ENCODE results near the gene SPEN. TPM values are rescaled to one million over a fixed set of nuclear protein-coding genes. Genes with fewer than 3 reads are reported as not detected.
"Not testable (repeated sequence)": the region's sequence is repeated elsewhere in the genome, so short reads cannot be mapped to it uniquely, and the experiment has no call there.

Gene SPEN, protein sequence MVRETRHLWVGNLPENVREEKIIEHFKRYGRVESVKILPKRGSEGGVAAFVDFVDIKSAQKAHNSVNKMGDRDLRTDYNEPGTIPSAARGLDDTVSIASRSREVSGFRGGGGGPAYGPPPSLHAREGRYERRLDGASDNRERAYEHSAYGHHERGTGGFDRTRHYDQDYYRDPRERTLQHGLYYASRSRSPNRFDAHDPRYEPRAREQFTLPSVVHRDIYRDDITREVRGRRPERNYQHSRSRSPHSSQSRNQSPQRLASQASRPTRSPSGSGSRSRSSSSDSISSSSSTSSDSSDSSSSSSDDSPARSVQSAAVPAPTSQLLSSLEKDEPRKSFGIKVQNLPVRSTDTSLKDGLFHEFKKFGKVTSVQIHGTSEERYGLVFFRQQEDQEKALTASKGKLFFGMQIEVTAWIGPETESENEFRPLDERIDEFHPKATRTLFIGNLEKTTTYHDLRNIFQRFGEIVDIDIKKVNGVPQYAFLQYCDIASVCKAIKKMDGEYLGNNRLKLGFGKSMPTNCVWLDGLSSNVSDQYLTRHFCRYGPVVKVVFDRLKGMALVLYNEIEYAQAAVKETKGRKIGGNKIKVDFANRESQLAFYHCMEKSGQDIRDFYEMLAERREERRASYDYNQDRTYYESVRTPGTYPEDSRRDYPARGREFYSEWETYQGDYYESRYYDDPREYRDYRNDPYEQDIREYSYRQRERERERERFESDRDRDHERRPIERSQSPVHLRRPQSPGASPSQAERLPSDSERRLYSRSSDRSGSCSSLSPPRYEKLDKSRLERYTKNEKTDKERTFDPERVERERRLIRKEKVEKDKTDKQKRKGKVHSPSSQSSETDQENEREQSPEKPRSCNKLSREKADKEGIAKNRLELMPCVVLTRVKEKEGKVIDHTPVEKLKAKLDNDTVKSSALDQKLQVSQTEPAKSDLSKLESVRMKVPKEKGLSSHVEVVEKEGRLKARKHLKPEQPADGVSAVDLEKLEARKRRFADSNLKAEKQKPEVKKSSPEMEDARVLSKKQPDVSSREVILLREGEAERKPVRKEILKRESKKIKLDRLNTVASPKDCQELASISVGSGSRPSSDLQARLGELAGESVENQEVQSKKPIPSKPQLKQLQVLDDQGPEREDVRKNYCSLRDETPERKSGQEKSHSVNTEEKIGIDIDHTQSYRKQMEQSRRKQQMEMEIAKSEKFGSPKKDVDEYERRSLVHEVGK (N-terminal part only)
- 37.2 TPM for polyA plus RNA-seq (2013, experiment 1 of 2)
- polyA plus RNA-seq (2013, experiment 2 of 2) = 28.1 TPM

DNA sequence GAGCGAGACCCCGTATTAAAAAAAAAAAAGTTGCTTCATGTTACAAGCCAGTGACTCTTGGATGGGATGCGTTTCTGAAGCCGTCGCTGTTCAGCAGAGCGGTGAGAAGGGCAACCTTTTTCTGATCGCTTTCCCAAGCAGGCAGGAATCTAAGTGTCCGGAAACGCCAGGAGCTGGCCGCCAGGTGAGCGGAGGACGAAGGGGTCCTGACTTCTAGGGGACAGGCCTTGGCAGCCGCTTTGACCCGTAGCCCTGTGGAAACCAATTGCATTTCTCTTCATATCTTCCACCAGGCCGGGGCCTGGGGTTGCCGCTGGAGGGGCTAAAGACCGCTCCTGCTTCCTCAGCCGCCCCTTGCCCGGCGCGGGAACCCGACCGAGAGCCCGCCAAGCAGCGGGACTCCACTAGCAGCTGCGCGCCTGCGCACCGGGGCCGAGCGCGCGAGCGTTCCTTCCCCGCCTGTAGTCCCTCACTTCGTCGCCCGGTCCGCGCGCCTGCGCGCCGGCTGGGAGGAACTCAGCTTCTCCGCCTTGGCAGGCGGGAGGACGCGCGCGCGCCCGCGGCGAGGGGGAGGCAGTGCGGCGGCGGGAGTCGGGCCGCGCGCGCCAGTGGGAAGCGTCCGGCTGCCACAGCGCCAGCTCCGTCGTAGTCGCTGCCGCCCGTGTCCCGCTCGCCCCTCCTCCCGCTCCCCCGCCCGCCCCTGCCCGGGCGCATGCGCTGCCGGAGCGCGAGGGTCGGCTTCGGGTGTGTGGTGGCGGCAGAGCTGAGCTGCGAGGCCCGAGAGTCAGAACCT, at the start of gene SPEN:
SPEN (plus strand) TSS at position 608 of the 793 bp plus-strand sequence. CDS start 361 bp downstream, outside the sequence.
- Histone ChIP-seq H3K4me1 (ENCODE audit: control insufficient read depth, insufficient read depth, low read length, poor library complexity, severe bottlenecking) (peaks cover 13% of the 10 kb centered on the region), H3K36me3 (ENCODE audit: control insufficient read depth, insufficient read depth, low read length) (no peaks in the 10 kb centered on the region), H3K9me3 (ENCODE audit: control insufficient read depth, low read length) (no peaks in the 10 kb centered on the region), H3K4me3 (ENCODE audit: extremely low read depth, insufficient read depth, low read length, poor library complexity, severe bottlenecking) (peak within 1 kb of the TSS; percentile 95), H3K27ac (ENCODE audit: low read depth, low read length, severe bottlenecking) (peak within 1 kb of the TSS; percentile 99)
- 3% methylated on average over 51 to 66 of the region's 86 CpGs for WGBS, 2 experiments (ENCODE audit: insufficient coverage in 2 of 2)

DNA sequence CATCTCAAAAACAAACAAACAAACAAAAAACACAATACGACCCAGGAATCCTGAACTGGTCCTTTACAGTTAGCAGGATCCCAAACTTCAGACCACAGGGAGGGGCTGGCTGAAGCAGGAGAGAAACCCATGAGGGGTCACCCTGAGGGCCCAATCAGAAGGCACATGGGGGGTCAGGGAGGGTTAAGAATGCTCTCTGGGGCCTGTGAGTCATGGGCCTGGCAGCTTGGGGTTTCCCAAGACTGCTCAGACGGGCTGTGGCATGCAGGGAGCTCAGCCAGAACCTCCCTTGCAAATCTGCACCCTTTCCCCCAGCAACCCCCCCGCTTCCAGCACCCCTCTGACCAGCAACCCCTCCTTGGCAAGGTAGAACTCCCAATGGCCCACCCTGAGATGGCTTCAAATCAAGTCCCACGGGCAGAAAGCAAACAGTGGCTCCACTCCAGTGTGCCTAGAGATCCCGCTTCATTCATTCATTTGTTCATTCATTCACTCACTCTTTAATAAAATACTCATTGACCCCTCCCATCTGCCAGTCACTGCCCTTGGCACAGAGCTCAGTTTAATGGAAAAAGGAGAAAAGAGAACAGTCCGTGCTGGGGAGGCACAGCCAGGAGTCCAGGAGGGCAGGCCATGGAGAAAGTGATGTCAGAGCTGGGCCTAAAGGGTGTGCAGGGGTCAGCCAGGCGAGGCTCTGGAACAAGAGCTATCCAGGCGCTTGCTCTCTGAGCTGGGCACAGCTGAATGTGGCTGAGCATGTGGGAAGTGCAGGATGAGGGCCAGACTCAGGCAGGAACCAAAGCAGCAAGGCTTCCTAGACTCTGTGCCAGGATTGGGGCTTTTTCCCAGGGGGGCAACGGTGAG, 48.3 kb upstream of the SPEN start:
- H3K27ac ChIP-seq (ENCODE audit: low read depth, low read length, severe bottlenecking) = peak overlapping the region; percentile 87
- peaks cover 51% of the 10 kb centered on the region for H3K4me1 ChIP-seq (ENCODE audit: control insufficient read depth, insufficient read depth, low read length, poor library complexity, severe bottlenecking)
- H3K9me3 ChIP-seq (ENCODE audit: control insufficient read depth, low read length) = no peaks in the 10 kb centered on the region
- WGBS, 2 experiments (ENCODE audit: insufficient coverage in 2 of 2) = 78 to 80% methylated on average over 6 to 8 of the region's 9 CpGs
- H3K36me3 ChIP-seq (ENCODE audit: control insufficient read depth, insufficient read depth, low read length) = no peaks in the 10 kb centered on the region
- H3K4me3 ChIP-seq (ENCODE audit: extremely low read depth, insufficient read depth, low read length, poor library complexity, severe bottlenecking) = no peak overlapping the region

DNA sequence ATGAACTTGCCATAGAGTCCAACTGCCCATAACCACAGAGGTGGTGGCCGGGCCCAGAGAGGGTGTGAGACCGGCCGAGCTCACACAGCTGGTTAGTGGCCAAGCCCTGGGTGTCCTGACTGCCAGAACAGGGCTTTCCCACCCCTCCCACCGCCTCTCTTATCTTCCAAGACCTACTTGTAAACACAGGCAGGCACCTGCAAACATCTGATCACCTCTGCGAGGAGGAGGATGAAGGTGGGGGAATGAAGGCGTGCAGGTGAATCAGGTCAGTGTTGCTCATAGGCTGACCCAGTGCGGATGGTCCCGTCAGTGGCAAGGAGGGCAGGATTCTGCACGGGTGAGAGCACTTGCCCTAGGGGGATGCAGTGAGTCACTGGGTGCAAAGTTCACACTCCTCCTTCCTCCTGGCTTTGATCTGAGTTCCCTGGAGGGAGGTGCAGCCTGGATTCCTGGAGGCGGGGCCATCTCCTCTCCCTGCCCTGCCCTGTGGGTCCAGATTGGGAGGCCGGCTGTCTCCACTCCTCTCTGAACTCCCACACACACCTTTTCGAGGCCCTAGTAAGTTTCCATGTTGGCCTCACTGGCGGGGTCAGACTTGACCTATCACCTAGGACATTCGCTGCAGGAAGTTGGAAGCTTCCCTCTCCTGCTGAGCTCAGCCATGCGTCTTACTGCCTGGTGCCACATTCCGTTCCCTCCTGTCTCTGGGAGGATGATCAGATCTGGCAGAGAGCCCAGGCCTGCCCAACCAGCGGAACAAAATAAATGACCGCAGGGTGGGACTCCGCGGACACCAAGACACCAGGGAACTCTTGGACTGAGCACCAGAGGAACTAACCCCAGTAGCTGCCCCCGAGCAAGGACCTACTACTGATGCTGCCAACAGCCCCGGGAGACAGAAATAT, 47.3 kb upstream of the SPEN start:
- WGBS, 2 experiments (ENCODE audit: insufficient coverage in 2 of 2) = 43 to 44% methylated on average over 13 to 19 of the region's 22 CpGs
- Histone ChIP-seq H3K36me3 (ENCODE audit: control insufficient read depth, insufficient read depth, low read length) (no peaks in the 10 kb centered on the region), H3K9me3 (ENCODE audit: control insufficient read depth, low read length) (no peaks in the 10 kb centered on the region), H3K4me1 (ENCODE audit: control insufficient read depth, insufficient read depth, low read length, poor library complexity, severe bottlenecking) (peaks cover 49% of the 10 kb centered on the region), H3K4me3 (ENCODE audit: extremely low read depth, insufficient read depth, low read length, poor library complexity, severe bottlenecking) (no peak overlapping the region), H3K27ac (ENCODE audit: low read depth, low read length, severe bottlenecking) (peak overlapping the region; percentile 87)

DNA sequence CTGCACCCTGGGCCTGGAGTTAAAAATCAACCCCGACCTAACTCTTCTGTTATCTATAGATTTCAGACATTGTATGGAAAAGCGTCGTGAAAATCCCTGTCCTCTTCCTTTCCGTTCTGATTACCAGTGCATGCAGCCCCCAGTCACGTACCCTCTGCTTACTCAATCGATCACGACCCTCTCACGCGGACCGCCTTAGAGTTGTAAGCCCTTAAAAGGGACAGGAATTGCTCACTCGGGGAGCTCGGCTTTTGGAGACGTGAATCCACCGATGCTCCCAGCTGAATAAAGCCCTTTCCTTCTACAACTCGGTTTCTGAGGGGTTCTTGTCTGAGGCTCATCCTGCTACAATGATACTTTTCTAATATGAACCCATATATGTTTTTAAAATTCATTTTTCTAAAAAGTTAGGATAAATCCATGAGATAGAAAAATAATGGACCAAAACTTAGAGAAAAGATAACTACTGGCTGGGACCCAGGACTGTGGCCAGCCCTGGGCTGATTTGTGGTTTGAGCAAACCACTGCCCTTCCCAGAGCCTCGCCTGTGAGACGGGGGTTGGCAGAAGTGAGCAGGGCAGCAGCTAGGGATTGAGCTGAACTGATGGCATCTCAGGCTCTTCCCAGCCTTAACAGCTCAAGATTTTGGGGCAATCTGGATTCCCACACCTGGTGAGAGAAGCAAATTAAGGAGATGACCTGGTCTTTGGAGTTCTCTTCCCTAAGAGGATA, 45.1 kb upstream of the SPEN start:
- H3K36me3 ChIP-seq (ENCODE audit: control insufficient read depth, insufficient read depth, low read length) = no peaks in the 10 kb centered on the region
- H3K27ac ChIP-seq (ENCODE audit: low read depth, low read length, severe bottlenecking) = no peak overlapping the region
- no peak overlapping the region for H3K4me3 ChIP-seq (ENCODE audit: extremely low read depth, insufficient read depth, low read length, poor library complexity, severe bottlenecking)
- H3K4me1 ChIP-seq (ENCODE audit: control insufficient read depth, insufficient read depth, low read length, poor library complexity, severe bottlenecking) = peaks cover 36% of the 10 kb centered on the region
- no peaks in the 10 kb centered on the region for H3K9me3 ChIP-seq (ENCODE audit: control insufficient read depth, low read length)
- 86 to 87% methylated on average over 12 to 14 of the region's 17 CpGs for WGBS, 2 experiments (ENCODE audit: insufficient coverage in 2 of 2)

DNA sequence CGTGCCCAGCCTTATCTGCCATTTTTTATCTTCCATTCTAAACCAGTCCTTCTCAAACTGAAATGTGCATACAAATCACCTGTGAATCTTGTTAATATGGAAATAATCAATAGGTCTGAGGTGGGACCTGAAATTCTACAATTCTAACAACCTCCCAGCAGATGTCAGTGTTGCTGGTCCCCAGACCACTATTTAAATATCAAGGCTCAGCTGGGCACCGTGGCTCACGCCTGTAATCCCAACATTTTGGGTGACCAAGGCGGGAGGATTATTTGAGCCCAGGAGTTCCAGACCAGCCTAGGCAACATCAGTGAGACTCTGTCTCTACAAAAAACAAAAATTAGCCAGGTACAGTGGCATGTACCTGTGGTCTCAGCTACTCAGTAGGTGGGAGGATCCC, 44.1 kb upstream of the SPEN start:
- no peak overlapping the region for H3K27ac ChIP-seq (ENCODE audit: low read depth, low read length, severe bottlenecking)
- no peaks in the 10 kb centered on the region for H3K9me3 ChIP-seq (ENCODE audit: control insufficient read depth, low read length)
- peaks cover 32% of the 10 kb centered on the region for H3K4me1 ChIP-seq (ENCODE audit: control insufficient read depth, insufficient read depth, low read length, poor library complexity, severe bottlenecking)
- H3K4me3 ChIP-seq (ENCODE audit: extremely low read depth, insufficient read depth, low read length, poor library complexity, severe bottlenecking) = no peak overlapping the region
- no peaks in the 10 kb centered on the region for H3K36me3 ChIP-seq (ENCODE audit: control insufficient read depth, insufficient read depth, low read length)
- WGBS, 2 experiments (ENCODE audit: insufficient coverage in 2 of 2) = 20 to 37% methylated on average over 2 to 4 of the region's 4 CpGs

DNA sequence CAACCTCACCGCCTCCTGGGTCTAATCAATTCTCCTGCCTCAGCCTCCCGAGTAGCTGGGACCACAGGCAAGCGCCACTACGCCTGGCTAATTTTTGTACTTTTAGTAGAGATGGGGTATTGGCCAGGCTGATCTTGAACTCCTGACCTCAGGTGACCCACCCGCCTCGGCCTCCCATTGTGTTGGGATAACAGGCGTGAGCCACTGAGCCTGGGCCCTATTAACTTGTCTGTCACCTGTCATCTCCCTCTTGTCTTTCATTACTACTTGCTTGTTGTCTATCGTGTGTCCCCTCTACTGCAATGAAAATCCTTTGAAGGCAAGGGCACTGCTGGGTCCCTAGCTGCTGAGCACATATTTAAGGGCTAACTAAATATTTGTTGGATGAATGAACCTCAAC, 43.4 kb upstream of the SPEN start:
- WGBS, 2 experiments (ENCODE audit: insufficient coverage in 2 of 2) = 79 to 81% methylated on average over 5 to 7 of the region's 8 CpGs
- Histone ChIP-seq H3K9me3 (ENCODE audit: control insufficient read depth, low read length) (no peaks in the 10 kb centered on the region), H3K4me1 (ENCODE audit: control insufficient read depth, insufficient read depth, low read length, poor library complexity, severe bottlenecking) (peaks cover 28% of the 10 kb centered on the region), H3K27ac (ENCODE audit: low read depth, low read length, severe bottlenecking) (no peak overlapping the region), H3K36me3 (ENCODE audit: control insufficient read depth, insufficient read depth, low read length) (no peaks in the 10 kb centered on the region), H3K4me3 (ENCODE audit: extremely low read depth, insufficient read depth, low read length, poor library complexity, severe bottlenecking) (no peak overlapping the region)

DNA sequence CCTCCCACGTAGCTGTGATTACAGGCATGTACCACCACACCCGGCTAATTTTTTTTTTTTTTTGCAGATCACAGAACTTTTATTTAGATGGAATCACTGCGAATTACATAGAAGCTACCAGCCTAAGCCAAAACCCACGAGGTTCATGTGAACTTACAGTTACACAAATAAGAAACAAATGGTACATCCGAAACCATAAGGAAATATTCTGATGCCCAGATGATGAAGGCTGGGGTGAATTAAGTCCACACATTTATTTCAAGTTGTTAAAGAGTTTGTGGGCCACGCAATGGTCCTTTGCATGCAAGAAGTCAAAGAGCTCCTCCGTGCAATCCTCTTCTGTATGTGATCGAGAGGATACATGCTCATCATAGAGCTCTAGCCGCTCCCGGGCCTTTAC, 40.4 kb upstream of the SPEN start:
- Histone ChIP-seq H3K9me3 (ENCODE audit: control insufficient read depth, low read length) (no peaks in the 10 kb centered on the region), H3K27ac (ENCODE audit: low read depth, low read length, severe bottlenecking) (no peak overlapping the region), H3K4me1 (ENCODE audit: control insufficient read depth, insufficient read depth, low read length, poor library complexity, severe bottlenecking) (peaks cover 2% of the 10 kb centered on the region), H3K36me3 (ENCODE audit: control insufficient read depth, insufficient read depth, low read length) (no peaks in the 10 kb centered on the region), H3K4me3 (ENCODE audit: extremely low read depth, insufficient read depth, low read length, poor library complexity, severe bottlenecking) (no peak overlapping the region)
- WGBS, 2 experiments (ENCODE audit: insufficient coverage in 2 of 2) = 97 to 98% methylated on average over 7 of the region's 10 CpGs

DNA sequence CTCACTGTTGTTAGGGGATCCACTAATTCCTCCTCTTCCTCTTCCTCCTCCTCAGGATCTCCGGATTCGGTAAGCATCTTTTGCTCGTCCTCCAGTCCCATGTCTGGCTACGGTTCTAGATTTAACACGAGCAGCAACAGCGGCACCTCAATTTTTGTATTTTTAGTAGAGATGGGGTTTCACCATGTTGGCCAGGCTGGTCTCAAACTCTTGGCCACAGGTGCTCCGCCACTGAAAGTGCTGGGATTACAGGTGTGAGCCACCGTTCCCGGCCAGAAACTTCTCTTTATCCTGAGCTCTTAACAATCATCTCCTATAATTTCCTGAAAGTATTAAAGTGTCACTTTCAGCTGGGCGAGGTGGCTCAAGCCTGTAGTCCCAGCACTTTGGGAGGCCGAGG, 40.0 kb upstream of the SPEN start, which contains the start of gene UQCRHL:
UQCRHL (minus strand) TSS at position 101 of the 400 bp plus-strand sequence; CDS start at position 101, 0 bp downstream.
- not testable (repeated sequence) for H3K9me3 ChIP-seq (ENCODE audit: control insufficient read depth, low read length); H3K4me1 ChIP-seq (ENCODE audit: control insufficient read depth, insufficient read depth, low read length, poor library complexity, severe bottlenecking); H3K36me3 ChIP-seq (ENCODE audit: control insufficient read depth, insufficient read depth, low read length); H3K27ac ChIP-seq (ENCODE audit: low read depth, low read length, severe bottlenecking); H3K4me3 ChIP-seq (ENCODE audit: extremely low read depth, insufficient read depth, low read length, poor library complexity, severe bottlenecking)
- WGBS, 2 experiments (ENCODE audit: insufficient coverage in 2 of 2) = 90 to 93% methylated on average over 4 to 9 of the region's 11 CpGs

Data from mesodermal cell (in vitro differentiated cells).